Activated naive CD8-positive, alpha-beta T cell treated with anti-CD3 and anti-CD28 coated beads for 36 hours (primary cell): ENCODE data around the gene CCNE1. TPM values are rescaled to one million over a fixed set of nuclear protein-coding genes. Genes with fewer than 3 reads are reported as not detected.

ENCODE experiments used
- DNase-seq: peaks from one replicate; pipeline ENCODE4 v3.0.0; 2021
- H3K27ac Mint-ChIP-seq: one replicate; pipeline ENCODE4 v1.8.0; 2022; ENCODE audit warnings: mild to moderate bottlenecking, moderate library complexity, mixed read lengths
- H3K27me3 Mint-ChIP-seq: one replicate; pipeline ENCODE4 v1.8.0; 2022; ENCODE audit warnings: mild to moderate bottlenecking, mixed read lengths
- H3K36me3 Mint-ChIP-seq: one replicate; pipeline ENCODE4 v1.8.0; 2021; ENCODE audit warnings: mild to moderate bottlenecking, mixed read lengths
- H3K4me1 Mint-ChIP-seq: one replicate; pipeline ENCODE4 v1.8.0; 2021; ENCODE audit warnings: mixed read lengths
- H3K4me3 Mint-ChIP-seq: one replicate; pipeline ENCODE4 v1.8.0; 2022; ENCODE audit warnings: mild to moderate bottlenecking, moderate library complexity, mixed read lengths
- H3K9me3 Mint-ChIP-seq: one replicate; pipeline ENCODE4 v1.8.0; 2022; ENCODE audit warnings: mixed read lengths
- total RNA-seq, 2 experiments: library from RNA; stranded (reverse); gene quantifications; one replicate each; pipeline ENCODE4 v1.2.3, GENCODE V29; 2021

CCNE1 gene
- total RNA-seq, 2 experiments from 2014 or later = 36.9 to 38.4 TPM

GRCh38 chr19:29860492-29860891 lies 48.7 kb downstream of the CCNE1 start:
- peaks cover 16% of the 10 kb centered on the region for H3K27me3 Mint-ChIP-seq
- DNase-seq = no peak
- H3K36me3 Mint-ChIP-seq = no peaks in the 10 kb centered on the region
- H3K4me3 Mint-ChIP-seq = no peak overlapping the region
- no peaks in the 10 kb centered on the region for H3K9me3 Mint-ChIP-seq
- H3K27ac Mint-ChIP-seq = no peak overlapping the region
- H3K4me1 Mint-ChIP-seq = peaks cover 2% of the 10 kb centered on the region

GRCh38 chr19:29861574-29861973 lies 49.8 kb downstream of the CCNE1 start:
- Mint-ChIP-seq H3K27me3 (peaks cover 16% of the 10 kb centered on the region), H3K36me3 (peaks cover under 1% of the 10 kb centered on the region), H3K4me3 (no peak overlapping the region), H3K27ac (no peak overlapping the region), H3K4me1 (peaks cover 2% of the 10 kb centered on the region), H3K9me3 (peaks cover 4% of the 10 kb centered on the region)
- no peak for DNase-seq

- peaks cover 1% of the 10 kb centered on the region for H3K36me3 Mint-ChIP-seq
- peaks cover 12% of the 10 kb centered on the region for H3K9me3 Mint-ChIP-seq
- H3K4me3 Mint-ChIP-seq = no peak overlapping the region
- no peak overlapping the region for H3K27ac Mint-ChIP-seq
- no peaks in the 10 kb centered on the region for H3K4me1 Mint-ChIP-seq
- DNase-seq = no peak
- H3K27me3 Mint-ChIP-seq = peaks cover 13% of the 10 kb centered on the region
Measured at GRCh38 chr19:29866011-29866410, 54.2 kb downstream of the CCNE1 start.

GRCh38 chr19:29867984-29868383 lies 56.2 kb downstream of the CCNE1 start:
- Mint-ChIP-seq H3K9me3 (peaks cover 12% of the 10 kb centered on the region), H3K27ac (no peak overlapping the region), H3K4me1 (peaks cover 5% of the 10 kb centered on the region), H3K36me3 (peaks cover 1% of the 10 kb centered on the region), H3K4me3 (no peak overlapping the region), H3K27me3 (peaks cover 16% of the 10 kb centered on the region)
- no peak for DNase-seq

- Mint-ChIP-seq H3K9me3 (peaks cover 12% of the 10 kb centered on the region), H3K4me3 (no peak overlapping the region), H3K4me1 (peaks cover 5% of the 10 kb centered on the region), H3K36me3 (peaks cover 1% of the 10 kb centered on the region), H3K27ac (no peak overlapping the region), H3K27me3 (peaks cover 23% of the 10 kb centered on the region)
- DNase-seq = no peak
Measured at GRCh38 chr19:29871143-29871542, 59.4 kb downstream of the CCNE1 start.

GRCh38 chr19:29872224-29872731 lies 60.5 kb downstream of the CCNE1 start:
- H3K27ac Mint-ChIP-seq = no peak overlapping the region
- peaks cover 4% of the 10 kb centered on the region for H3K9me3 Mint-ChIP-seq
- H3K27me3 Mint-ChIP-seq = peaks cover 23% of the 10 kb centered on the region
- no peaks in the 10 kb centered on the region for H3K36me3 Mint-ChIP-seq
- H3K4me1 Mint-ChIP-seq = peaks cover 8% of the 10 kb centered on the region
- H3K4me3 Mint-ChIP-seq = peak overlapping the region; percentile 40
- DNase-seq = peak; percentile 24

- Mint-ChIP-seq H3K4me1 (peaks cover 8% of the 10 kb centered on the region), H3K36me3 (no peaks in the 10 kb centered on the region), H3K4me3 (peak overlapping the region; percentile 57)
Measured at GRCh38 chr19:29873024-29873800, 61.4 kb downstream of the CCNE1 start.

More at GRCh38 chr19:29873024-29873800, 61.4 kb downstream of the CCNE1 start:
- Mint-ChIP-seq H3K27me3 (peaks cover 23% of the 10 kb centered on the region), H3K27ac (no peak overlapping the region), H3K9me3 (no peaks in the 10 kb centered on the region)
- DNase-seq = peak; percentile 76

Other genes starting within 250 kb of the CCNE1 start
- gene POP4, start 205.7 kb upstream of the CCNE1 start, total RNA-seq = 100 to 1,000 TPM; 134 to 137 TPM
- gene PLEKHF1, start 146.5 kb upstream of the CCNE1 start, total RNA-seq = 10 to 100 TPM; 21.7 to 22.2 TPM
- gene C19orf12, start 96.7 kb upstream of the CCNE1 start, total RNA-seq = 10 to 100 TPM; 30.9 to 32.3 TPM
- 10 to 100 TPM; 69.7 to 75.4 TPM for gene URI1, start 130.2 kb downstream of the CCNE1 start, total RNA-seq